Lung (tissue), 16 donors: ENCODE results near the gene AZGP1. TPM values are rescaled to one million over a fixed set of nuclear protein-coding genes. Genes with fewer than 3 reads are reported as not detected.

Experiments
- ATAC-seq: fragments of 200-7000 bp; cut with Tn5 transposase; one replicate; pipeline ENCODE4 v1.9.1; 2020; ENCODE audit warnings: moderate number of reproducible peaks; ENCODE audit not compliant: insufficient read depth, low FRiP score
- DNase-seq, 3 donors: peaks; one replicate each; pipeline ENCODE4 v3.0.0-alpha.2; 2013 to 2017
- H3K27ac ChIP-seq, 2 donors: one replicate each; pipeline ENCODE4 v1.5.1; 2013; ENCODE audit warnings: mild to moderate bottlenecking in 2 of 2, moderate library complexity in 2 of 2, control low read depth in 1 of 2, inconsistent platforms in 1 of 2, low read depth in 1 of 2, low read length in 1 of 2
- H3K27me3 ChIP-seq, 3 donors: one replicate each; pipeline ENCODE4 v1.5.1; 2013; ENCODE audit warnings: low read length in 2 of 3; ENCODE audit not compliant: control insufficient read depth in 3 of 3, insufficient read depth in 3 of 3
- H3K36me3 ChIP-seq, 4 donors: one replicate each; pipeline ENCODE4 v1.5.1; 2013; ENCODE audit warnings: low read length in 4 of 4, mild to moderate bottlenecking in 1 of 4, moderate library complexity in 1 of 4; ENCODE audit not compliant: control insufficient read depth in 4 of 4, insufficient read depth in 4 of 4
- H3K4me1 ChIP-seq, 5 donors: one replicate each; pipeline ENCODE4 v1.5.1; 2013; ENCODE audit warnings: low read length in 5 of 5, mild to moderate bottlenecking in 2 of 5, moderate library complexity in 1 of 5; ENCODE audit not compliant: control insufficient read depth in 5 of 5, insufficient read depth in 5 of 5
- H3K4me3 ChIP-seq: one replicate; pipeline ENCODE4 v1.5.1; 2013; ENCODE audit warnings: mild to moderate bottlenecking, control low read depth, moderate library complexity
- H3K9ac ChIP-seq, 2 donors: one replicate each; pipeline ENCODE4 v1.5.1; 2013; ENCODE audit warnings: low read length in 2 of 2, control low read depth in 1 of 2; ENCODE audit not compliant: insufficient read depth in 1 of 2
- H3K9me3 ChIP-seq, 4 donors: one replicate each; pipeline ENCODE4 v1.5.1; 2013; ENCODE audit warnings: low read length in 3 of 4, mild to moderate bottlenecking in 1 of 4, moderate library complexity in 1 of 4; ENCODE audit not compliant: control insufficient read depth in 4 of 4, insufficient read depth in 3 of 4
- WGBS, 2 donors: extraction: QIAGEN DNeasy Blood & Tissue Kit; methylation state at CpG; one replicate each; pipeline ENCODE4 v1.1.7; 2013; 5-methylcytosine and 5-hydroxymethylcytosine counted together
- long read RNA-seq, 5 donors: transcript quantifications; one replicate each; lab custom pipeline, GENCODE V29; 2026
- polyA plus RNA-seq, 2 donors: library from polyadenylated mRNA; stranded (reverse); fragments of 200-250 nt; gene quantifications; one replicate each; pipeline ENCODE4 v1.2.1, GENCODE V29; 2013
- total RNA-seq, 2 donors: library from RNA; depleted of rRNA in 1 of 2; stranded (reverse); fragments of >200 nt in 1 of 2; gene quantifications; one replicate each; pipeline ENCODE4 v1.2.1, GENCODE V29; 2014 to 2021
- TF ChIP-seq, protein P1 (sequence below): IDR thresholded peaks from 2 replicates; pipeline ENCODE4 v1.5.1; 2012; ENCODE audit warnings: mild to moderate bottlenecking; ENCODE audit errors: control extremely low read depth, extremely low read depth
- donor health status: control.
- donor health status: control.
- donor health status: Bipolar disorder and iron deficiency.
- donor health status: healthy.
- donor health status: DM: yes; HTN: yes; CAD: no.

Gene AZGP1
- total RNA-seq (10 to 100 TPM in 1 of 2 donors, 1 to 10 TPM in 1; 4.1 to 52.8 TPM), polyA plus RNA-seq (10 to 100 TPM in 1 of 2 donors, 1 to 10 TPM in 1; 4.2 to 82.8 TPM)
- long read RNA-seq, donor 1, partial matches to known transcripts: 8 of 34 reads
- long read RNA-seq, donor 1, other reads (novel, unspliced or antisense): 26 of 34 reads
- long read RNA-seq, donor 2: 0 reads
- long read RNA-seq, donor 3: 0 reads
- long read RNA-seq, donor 4: 0 reads
- long read RNA-seq, donor 5: 0 reads

GRCh38 chr7:99975782-99976521 lies at the start of gene AZGP1:
TSS of gene AZGP1 (minus strand) at chr7:99976031. CDS start at chr7:99976020, 11 bp downstream.
- H3K27me3 ChIP-seq: no peaks in the 10 kb centered on the region
- DNase-seq (no peak), ATAC-seq (no peak)
- H3K9me3 ChIP-seq: peaks cover 0 to 3% (median 0%) of the 10 kb centered on the region in 4 donors
- 68 to 77% methylated on average over 5 of the region's 5 CpGs for WGBS, 2 donors
- peaks cover 0 to 2% (median 0%) of the 10 kb centered on the region in 5 donors for H3K4me1 ChIP-seq
- TF ChIP-seq, protein P1, sequence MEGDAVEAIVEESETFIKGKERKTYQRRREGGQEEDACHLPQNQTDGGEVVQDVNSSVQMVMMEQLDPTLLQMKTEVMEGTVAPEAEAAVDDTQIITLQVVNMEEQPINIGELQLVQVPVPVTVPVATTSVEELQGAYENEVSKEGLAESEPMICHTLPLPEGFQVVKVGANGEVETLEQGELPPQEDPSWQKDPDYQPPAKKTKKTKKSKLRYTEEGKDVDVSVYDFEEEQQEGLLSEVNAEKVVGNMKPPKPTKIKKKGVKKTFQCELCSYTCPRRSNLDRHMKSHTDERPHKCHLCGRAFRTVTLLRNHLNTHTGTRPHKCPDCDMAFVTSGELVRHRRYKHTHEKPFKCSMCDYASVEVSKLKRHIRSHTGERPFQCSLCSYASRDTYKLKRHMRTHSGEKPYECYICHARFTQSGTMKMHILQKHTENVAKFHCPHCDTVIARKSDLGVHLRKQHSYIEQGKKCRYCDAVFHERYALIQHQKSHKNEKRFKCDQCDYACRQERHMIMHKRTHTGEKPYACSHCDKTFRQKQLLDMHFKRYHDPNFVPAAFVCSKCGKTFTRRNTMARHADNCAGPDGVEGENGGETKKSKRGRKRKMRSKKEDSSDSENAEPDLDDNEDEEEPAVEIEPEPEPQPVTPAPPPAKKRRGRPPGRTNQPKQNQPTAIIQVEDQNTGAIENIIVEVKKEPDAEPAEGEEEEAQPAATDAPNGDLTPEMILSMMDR: no peak
- H3K4me3 ChIP-seq: no peak within 1 kb of the TSS
- H3K36me3 ChIP-seq: no peaks in the 10 kb centered on the region
- peak within 1 kb of the TSS in 1 of 2 donors; percentile 75 for H3K27ac ChIP-seq
- H3K9ac ChIP-seq: no peak within 1 kb of the TSS

DNA sequence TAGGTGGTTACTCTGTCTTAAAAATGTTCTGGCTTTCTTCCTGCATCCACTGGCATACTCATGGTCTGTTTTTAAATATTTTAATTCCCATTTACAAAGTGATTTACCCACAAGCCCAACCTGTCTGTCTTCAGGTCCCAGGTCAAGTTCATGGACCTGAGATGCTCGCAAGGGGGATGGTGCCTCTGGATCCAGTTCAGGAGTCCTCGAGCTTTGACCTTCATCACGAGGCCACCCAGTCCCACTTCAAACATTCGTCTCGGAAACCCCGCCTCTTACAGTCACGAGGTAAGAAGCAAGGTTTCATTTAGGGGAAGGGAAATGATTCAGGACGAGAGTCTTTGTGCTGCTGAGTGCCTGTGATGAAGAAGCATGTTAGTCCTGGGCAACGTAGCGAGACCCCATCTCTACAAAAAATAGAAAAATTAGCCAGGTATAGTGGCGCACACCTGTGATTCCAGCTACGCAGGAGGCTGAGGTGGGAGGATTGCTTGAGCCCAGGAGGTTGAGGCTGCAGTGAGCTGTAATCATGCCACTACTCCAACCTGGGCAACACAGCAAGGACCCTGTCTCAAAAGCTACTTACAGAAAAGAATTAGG lies 48.3 kb upstream of the AZGP1 start:
- WGBS, 2 donors: 81 to 89% methylated on average over 12 of the region's 12 CpGs
- H3K4me3 ChIP-seq: no peak overlapping the region
- peaks cover 0 to 9% (median 0%) of the 10 kb centered on the region in 5 donors for H3K4me1 ChIP-seq
- ATAC-seq: no peak
- no peaks in the 10 kb centered on the region for H3K27me3 ChIP-seq
- no peak overlapping the region for H3K27ac ChIP-seq
- peaks cover 14 to 37% (median 22%) of the 10 kb centered on the region in 4 donors for H3K36me3 ChIP-seq
- H3K9me3 ChIP-seq: no peaks in the 10 kb centered on the region
- H3K9ac ChIP-seq: no peak overlapping the region
- no peak for DNase-seq
- TF ChIP-seq, protein P1: no peak

DNA sequence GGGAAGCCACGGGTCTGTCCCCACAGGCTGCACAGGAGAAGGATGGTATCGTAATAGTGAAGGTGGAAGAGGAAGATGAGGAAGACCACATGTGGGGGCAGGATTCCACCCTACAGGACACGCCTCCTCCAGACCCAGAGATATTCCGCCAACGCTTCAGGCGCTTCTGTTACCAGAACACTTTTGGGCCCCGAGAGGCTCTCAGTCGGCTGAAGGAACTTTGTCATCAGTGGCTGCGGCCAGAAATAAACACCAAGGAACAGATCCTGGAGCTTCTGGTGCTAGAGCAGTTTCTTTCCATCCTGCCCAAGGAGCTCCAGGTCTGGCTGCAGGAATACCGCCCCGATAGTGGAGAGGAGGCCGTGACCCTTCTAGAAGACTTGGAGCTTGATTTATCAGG lies 47.7 kb upstream of the AZGP1 start:
- ATAC-seq (no peak), DNase-seq (no peak)
- peaks cover 14 to 40% (median 24%) of the 10 kb centered on the region in 4 donors for H3K36me3 ChIP-seq
- peaks cover 0 to 12% (median 3%) of the 10 kb centered on the region in 5 donors for H3K4me1 ChIP-seq
- H3K4me3 ChIP-seq: no peak overlapping the region
- H3K27me3 ChIP-seq: no peaks in the 10 kb centered on the region
- no peak overlapping the region for H3K27ac ChIP-seq
- 88 to 93% methylated on average over 12 of the region's 12 CpGs for WGBS, 2 donors
- no peaks in the 10 kb centered on the region for H3K9me3 ChIP-seq
- H3K9ac ChIP-seq: no peak overlapping the region
- TF ChIP-seq, protein P1: no peak
